Calu3 (cell line): Measurements from ENCODE around the gene MBD5. TPM values are rescaled to one million over a fixed set of nuclear protein-coding genes. Genes with fewer than 3 reads are reported as not detected.

Source experiments
- BruUV-seq: library from RNA; stranded (reverse); fragments of 400-500 nt; replicated peaks from 2 replicates; lab custom pipeline; 2021; lab: Mats Ljungman, UMichigan
- CTCF ChIA-PET: fragments of 300-600 bp; sonication (Branson Sonifier 250); formaldehyde crosslinking; loops from one replicate; lab custom pipeline; 2022; ENCODE audit warnings: antibody characterized with exemption; lab: Charles Lee
- DNase-seq: peaks from one replicate; pipeline ENCODE4 v3.0.0; 2022
- H3K27ac Mint-ChIP-seq: one replicate; pipeline ENCODE4 v1.8.0; 2022; ENCODE audit warnings: mixed read lengths; ENCODE audit not compliant: unreplicated experiment
- H3K27me3 Mint-ChIP-seq: one replicate; pipeline ENCODE4 v1.8.0; 2022; ENCODE audit warnings: mixed read lengths; ENCODE audit not compliant: unreplicated experiment
- H3K36me3 Mint-ChIP-seq: one replicate; pipeline ENCODE4 v1.8.0; 2022; ENCODE audit warnings: mild to moderate bottlenecking, moderate library complexity, mixed read lengths; ENCODE audit not compliant: insufficient read depth, unreplicated experiment
- H3K4me1 Mint-ChIP-seq: one replicate; pipeline ENCODE4 v1.8.0; 2022; ENCODE audit warnings: mild to moderate bottlenecking, low read depth, mixed read lengths; ENCODE audit not compliant: unreplicated experiment
- H3K4me3 Mint-ChIP-seq: one replicate; pipeline ENCODE4 v1.8.0; 2022; ENCODE audit warnings: mild to moderate bottlenecking, low read depth, moderate library complexity, mixed read lengths; ENCODE audit not compliant: unreplicated experiment
- H3K9me3 Mint-ChIP-seq: one replicate; pipeline ENCODE4 v1.8.0; 2022; ENCODE audit warnings: low read depth, mixed read lengths; ENCODE audit not compliant: unreplicated experiment
- intact Hi-C: fragments of 100-400 bp; cut with micrococcal nuclease; formaldehyde crosslinking; loops from one replicate; pipeline ENCODE4 v1.10.0; 2022; ENCODE audit not compliant: unreplicated experiment
- total RNA-seq: library from RNA; stranded (reverse); gene quantifications from 2 replicates; pipeline ENCODE4 v1.2.3, GENCODE V29; 2022
- TF ChIP-seq, protein P1 (sequence below): fragments of 200-600 bp; IDR thresholded peaks from one replicate; pipeline ENCODE4 v1.8.0; 2022; ENCODE audit warnings: antibody characterized with exemption; ENCODE audit not compliant: unreplicated experiment

Gene MBD5
- total RNA-seq, 1 experiment from 2014 or later = 36.4 TPM

DNA sequence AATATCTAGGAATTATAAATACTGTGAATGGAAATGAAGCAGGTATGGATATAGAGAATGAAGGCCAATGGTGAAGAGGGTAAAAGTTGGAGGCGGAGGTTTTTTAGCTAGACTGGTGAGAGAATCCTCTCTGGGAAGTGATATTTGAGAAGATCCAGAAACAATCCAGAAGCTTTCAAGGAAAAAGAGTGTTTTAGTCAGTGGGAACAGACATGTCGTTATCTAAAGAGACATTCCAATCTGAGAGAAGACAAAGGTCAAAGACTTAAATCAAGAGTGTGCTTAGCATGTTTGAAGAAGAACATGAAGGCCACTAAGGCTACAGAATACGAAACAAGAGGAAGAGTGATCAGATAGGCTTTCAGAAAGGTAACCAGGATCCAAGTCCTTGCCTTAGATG lies 211.0 kb downstream of the MBD5 start:
- H3K27ac Mint-ChIP-seq = no peak overlapping the region
- H3K4me1 Mint-ChIP-seq = no peaks in the 10 kb centered on the region
- CTCF ChIA-PET = no interaction called here
- peaks cover 6% of the 10 kb centered on the region for H3K36me3 Mint-ChIP-seq
- H3K9me3 Mint-ChIP-seq = peaks cover 9% of the 10 kb centered on the region
- intact Hi-C loops = no loop called here
- H3K27me3 Mint-ChIP-seq = no peaks in the 10 kb centered on the region
- no TSS peak for BruUV-seq
- DNase-seq = no peak
- TF ChIP-seq, protein P1, sequence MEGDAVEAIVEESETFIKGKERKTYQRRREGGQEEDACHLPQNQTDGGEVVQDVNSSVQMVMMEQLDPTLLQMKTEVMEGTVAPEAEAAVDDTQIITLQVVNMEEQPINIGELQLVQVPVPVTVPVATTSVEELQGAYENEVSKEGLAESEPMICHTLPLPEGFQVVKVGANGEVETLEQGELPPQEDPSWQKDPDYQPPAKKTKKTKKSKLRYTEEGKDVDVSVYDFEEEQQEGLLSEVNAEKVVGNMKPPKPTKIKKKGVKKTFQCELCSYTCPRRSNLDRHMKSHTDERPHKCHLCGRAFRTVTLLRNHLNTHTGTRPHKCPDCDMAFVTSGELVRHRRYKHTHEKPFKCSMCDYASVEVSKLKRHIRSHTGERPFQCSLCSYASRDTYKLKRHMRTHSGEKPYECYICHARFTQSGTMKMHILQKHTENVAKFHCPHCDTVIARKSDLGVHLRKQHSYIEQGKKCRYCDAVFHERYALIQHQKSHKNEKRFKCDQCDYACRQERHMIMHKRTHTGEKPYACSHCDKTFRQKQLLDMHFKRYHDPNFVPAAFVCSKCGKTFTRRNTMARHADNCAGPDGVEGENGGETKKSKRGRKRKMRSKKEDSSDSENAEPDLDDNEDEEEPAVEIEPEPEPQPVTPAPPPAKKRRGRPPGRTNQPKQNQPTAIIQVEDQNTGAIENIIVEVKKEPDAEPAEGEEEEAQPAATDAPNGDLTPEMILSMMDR = no peak
- H3K4me3 Mint-ChIP-seq = no peak overlapping the region

DNA sequence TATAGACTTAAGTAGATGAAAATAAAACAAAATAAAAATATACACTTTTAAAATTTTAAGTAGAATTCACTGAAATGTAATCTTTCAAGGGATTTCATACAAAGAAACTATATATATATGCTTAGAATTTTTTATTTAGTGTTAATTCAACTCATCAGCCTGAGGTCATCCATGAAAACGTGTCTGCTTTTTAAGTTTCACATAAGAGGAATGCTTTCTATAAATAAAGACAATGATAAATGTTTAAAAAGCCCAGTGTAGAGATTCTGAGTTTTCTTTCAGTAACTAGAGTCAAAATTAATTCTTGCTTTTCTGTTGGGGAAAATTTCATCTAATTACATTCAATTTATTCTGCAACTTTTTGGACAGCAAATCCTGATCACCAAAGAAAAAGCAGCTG lies 213.3 kb downstream of the MBD5 start:
- no TSS peak for BruUV-seq
- Mint-ChIP-seq H3K9me3 (peaks cover 5% of the 10 kb centered on the region), H3K4me3 (no peak overlapping the region), H3K27ac (no peak overlapping the region), H3K36me3 (peaks cover 6% of the 10 kb centered on the region), H3K4me1 (no peaks in the 10 kb centered on the region), H3K27me3 (no peaks in the 10 kb centered on the region)
- TF ChIP-seq, protein P1 = no peak
- CTCF ChIA-PET = no interaction called here
- intact Hi-C loops = no loop called here
- DNase-seq = no peak

DNA sequence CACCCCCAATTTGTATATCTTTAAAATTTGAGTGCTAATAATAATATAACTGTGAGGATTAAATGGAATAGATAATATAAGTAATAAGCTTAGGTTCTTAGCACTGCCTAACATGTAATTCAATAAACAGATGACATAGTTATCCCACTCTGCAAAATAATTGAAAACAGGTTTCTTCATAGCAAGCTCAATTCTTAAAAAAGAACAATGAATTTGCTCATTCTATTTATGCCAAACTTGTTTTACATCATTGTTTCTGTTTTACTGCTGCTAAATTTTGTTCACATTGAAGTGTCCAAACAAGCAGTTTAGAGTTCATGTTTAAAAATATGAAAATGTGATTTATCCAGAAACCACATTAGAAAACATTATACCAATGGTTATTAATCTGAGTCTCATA lies 217.0 kb downstream of the MBD5 start:
- Mint-ChIP-seq H3K27me3 (no peaks in the 10 kb centered on the region), H3K36me3 (no peaks in the 10 kb centered on the region), H3K4me3 (no peak overlapping the region), H3K27ac (no peak overlapping the region), H3K9me3 (peaks cover 4% of the 10 kb centered on the region), H3K4me1 (no peaks in the 10 kb centered on the region)
- intact Hi-C loops = no loop called here
- no TSS peak for BruUV-seq
- CTCF ChIA-PET = no interaction called here
- TF ChIP-seq, protein P1 = no peak
- no peak for DNase-seq

DNA sequence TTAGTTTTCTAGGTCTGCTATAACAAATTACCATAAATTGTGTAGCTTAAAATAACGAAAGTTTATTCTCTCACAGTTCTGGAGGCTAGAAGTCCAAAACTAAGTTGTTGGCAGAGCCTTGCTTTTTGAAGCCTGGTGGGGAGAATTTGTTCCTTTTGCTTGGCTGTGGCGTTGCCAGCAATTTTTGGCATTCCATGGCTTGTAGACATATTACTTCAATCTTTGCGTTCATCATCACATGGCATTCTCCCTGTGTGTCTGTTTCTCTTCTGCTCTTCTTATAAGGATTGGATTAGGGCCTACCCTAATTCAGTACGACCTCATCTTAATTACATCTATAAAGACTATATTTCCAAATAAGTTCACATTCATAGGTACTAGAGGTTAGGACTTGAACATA lies 217.7 kb downstream of the MBD5 start:
- TF ChIP-seq, protein P1 = no peak
- H3K4me1 Mint-ChIP-seq = no peaks in the 10 kb centered on the region
- H3K9me3 Mint-ChIP-seq = peaks cover 4% of the 10 kb centered on the region
- no peaks in the 10 kb centered on the region for H3K27me3 Mint-ChIP-seq
- H3K4me3 Mint-ChIP-seq = no peak overlapping the region
- no peaks in the 10 kb centered on the region for H3K36me3 Mint-ChIP-seq
- intact Hi-C loops = no loop called here
- CTCF ChIA-PET = no interaction called here
- no TSS peak for BruUV-seq
- DNase-seq = no peak
- H3K27ac Mint-ChIP-seq = no peak overlapping the region
